ENCODE data around the gene DAPP1. TPM values are rescaled to one million over a fixed set of nuclear protein-coding genes. Genes with fewer than 3 reads are reported as not detected.

DAPP1 gene
- total RNA-seq, 1 experiment from 2014 or later: not detected

GRCh38 chr4:99863804-99864203 is 47.2 kb downstream of the DAPP1 start:
- ChIA-PET CTCF (no interaction called here), POLR2A (no interaction called here)
- H3K27me3 Mint-ChIP-seq (ENCODE audit: low read depth): no peaks in the 10 kb centered on the region
- peaks cover 10% of the 10 kb centered on the region for H3K4me1 Mint-ChIP-seq
- ATAC-seq: no peak
- no peaks in the 10 kb centered on the region for H3K36me3 Mint-ChIP-seq
- TF ChIP-seq FOXJ3 (CRISPR knock-in tag; IDR thresholded peaks at IDR 0.05; ENCODE audit: borderline replicate concordance): no peak
- TF ChIP-seq KAT7 (CRISPR knock-in tag; IDR thresholded peaks at IDR 0.05; ENCODE audit: borderline replicate concordance): no peak
- TF ChIP-seq ZNF232 (CRISPR knock-in tag; IDR thresholded peaks at IDR 0.05): no peak
- TF ChIP-seq TP53 (CRISPR knock-in tag; IDR thresholded peaks at IDR 0.05): no peak
- TF ChIP-seq ZNF317 (CRISPR knock-in tag; IDR thresholded peaks at IDR 0.05; ENCODE audit: borderline replicate concordance, low read depth): no peak
- TF ChIP-seq CTCF (IDR thresholded peaks at IDR 0.05): no peak
- TF ChIP-seq NR3C1 (CRISPR knock-in tag; conservative IDR thresholded peaks at IDR 0.05; ENCODE audit: low read depth): no peak
- TF ChIP-seq SOX15 (CRISPR knock-in tag; IDR thresholded peaks at IDR 0.05): no peak
- TF ChIP-seq ZSCAN18 (CRISPR knock-in tag; IDR thresholded peaks at IDR 0.05): no peak
- TF ChIP-seq ZNF121 (CRISPR knock-in tag; IDR thresholded peaks at IDR 0.05): no peak
- TF ChIP-seq NR1H2 (CRISPR knock-in tag; IDR thresholded peaks at IDR 0.05): no peak
- TF ChIP-seq HMGA2 (CRISPR knock-in tag; IDR thresholded peaks at IDR 0.05): no peak
- TF ChIP-seq, protein P1, sequence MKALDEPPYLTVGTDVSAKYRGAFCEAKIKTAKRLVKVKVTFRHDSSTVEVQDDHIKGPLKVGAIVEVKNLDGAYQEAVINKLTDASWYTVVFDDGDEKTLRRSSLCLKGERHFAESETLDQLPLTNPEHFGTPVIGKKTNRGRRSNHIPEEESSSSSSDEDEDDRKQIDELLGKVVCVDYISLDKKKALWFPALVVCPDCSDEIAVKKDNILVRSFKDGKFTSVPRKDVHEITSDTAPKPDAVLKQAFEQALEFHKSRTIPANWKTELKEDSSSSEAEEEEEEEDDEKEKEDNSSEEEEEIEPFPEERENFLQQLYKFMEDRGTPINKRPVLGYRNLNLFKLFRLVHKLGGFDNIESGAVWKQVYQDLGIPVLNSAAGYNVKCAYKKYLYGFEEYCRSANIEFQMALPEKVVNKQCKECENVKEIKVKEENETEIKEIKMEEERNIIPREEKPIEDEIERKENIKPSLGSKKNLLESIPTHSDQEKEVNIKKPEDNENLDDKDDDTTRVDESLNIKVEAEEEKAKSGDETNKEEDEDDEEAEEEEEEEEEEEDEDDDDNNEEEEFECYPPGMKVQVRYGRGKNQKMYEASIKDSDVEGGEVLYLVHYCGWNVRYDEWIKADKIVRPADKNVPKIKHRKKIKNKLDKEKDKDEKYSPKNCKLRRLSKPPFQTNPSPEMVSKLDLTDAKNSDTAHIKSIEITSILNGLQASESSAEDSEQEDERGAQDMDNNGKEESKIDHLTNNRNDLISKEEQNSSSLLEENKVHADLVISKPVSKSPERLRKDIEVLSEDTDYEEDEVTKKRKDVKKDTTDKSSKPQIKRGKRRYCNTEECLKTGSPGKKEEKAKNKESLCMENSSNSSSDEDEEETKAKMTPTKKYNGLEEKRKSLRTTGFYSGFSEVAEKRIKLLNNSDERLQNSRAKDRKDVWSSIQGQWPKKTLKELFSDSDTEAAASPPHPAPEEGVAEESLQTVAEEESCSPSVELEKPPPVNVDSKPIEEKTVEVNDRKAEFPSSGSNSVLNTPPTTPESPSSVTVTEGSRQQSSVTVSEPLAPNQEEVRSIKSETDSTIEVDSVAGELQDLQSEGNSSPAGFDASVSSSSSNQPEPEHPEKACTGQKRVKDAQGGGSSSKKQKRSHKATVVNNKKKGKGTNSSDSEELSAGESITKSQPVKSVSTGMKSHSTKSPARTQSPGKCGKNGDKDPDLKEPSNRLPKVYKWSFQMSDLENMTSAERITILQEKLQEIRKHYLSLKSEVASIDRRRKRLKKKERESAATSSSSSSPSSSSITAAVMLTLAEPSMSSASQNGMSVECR (CRISPR knock-in tag; IDR thresholded peaks at IDR 0.05; ENCODE audit: borderline replicate concordance): no peak
- H3K9me3 Mint-ChIP-seq: no peaks in the 10 kb centered on the region
- no peak overlapping the region for H3K4me3 Mint-ChIP-seq
- H3K27ac Mint-ChIP-seq: no peak overlapping the region
- no peak for DNase-seq (ENCODE audit: low spot score)

- peak overlapping the region; percentile 37; the same call in 1 of the 2 replicates for H3K27ac Mint-ChIP-seq
- no peak for DNase-seq (ENCODE audit: low spot score)
- H3K27me3 Mint-ChIP-seq (ENCODE audit: low read depth): no peaks in the 10 kb centered on the region; the same call in 1 of the 2 replicates
- peak; percentile 92 for ATAC-seq
- H3K4me3 Mint-ChIP-seq: no peak overlapping the region
- peaks cover 10% of the 10 kb centered on the region for H3K4me1 Mint-ChIP-seq
- H3K36me3 Mint-ChIP-seq: no peaks in the 10 kb centered on the region
- ChIA-PET CTCF (interaction anchor here (1.4 kb wide), 1 partner anchor 17 kb away, joined by 4 read pairs; no protein-coding TSS in a partner anchor), POLR2A (no interaction called here)
- H3K9me3 Mint-ChIP-seq: no peaks in the 10 kb centered on the region
- TF ChIP-seq AR (CRISPR knock-in tag; IDR thresholded peaks at IDR 0.05) (no peak), NFE2L1 (CRISPR knock-in tag; IDR thresholded peaks at IDR 0.05) (no peak), TCF7 (CRISPR knock-in tag; IDR thresholded peaks at IDR 0.05; ENCODE audit: low read depth) (no peak), ZNF416 (CRISPR knock-in tag; IDR thresholded peaks at IDR 0.05) (no peak)
- TF ChIP-seq, protein P2, sequence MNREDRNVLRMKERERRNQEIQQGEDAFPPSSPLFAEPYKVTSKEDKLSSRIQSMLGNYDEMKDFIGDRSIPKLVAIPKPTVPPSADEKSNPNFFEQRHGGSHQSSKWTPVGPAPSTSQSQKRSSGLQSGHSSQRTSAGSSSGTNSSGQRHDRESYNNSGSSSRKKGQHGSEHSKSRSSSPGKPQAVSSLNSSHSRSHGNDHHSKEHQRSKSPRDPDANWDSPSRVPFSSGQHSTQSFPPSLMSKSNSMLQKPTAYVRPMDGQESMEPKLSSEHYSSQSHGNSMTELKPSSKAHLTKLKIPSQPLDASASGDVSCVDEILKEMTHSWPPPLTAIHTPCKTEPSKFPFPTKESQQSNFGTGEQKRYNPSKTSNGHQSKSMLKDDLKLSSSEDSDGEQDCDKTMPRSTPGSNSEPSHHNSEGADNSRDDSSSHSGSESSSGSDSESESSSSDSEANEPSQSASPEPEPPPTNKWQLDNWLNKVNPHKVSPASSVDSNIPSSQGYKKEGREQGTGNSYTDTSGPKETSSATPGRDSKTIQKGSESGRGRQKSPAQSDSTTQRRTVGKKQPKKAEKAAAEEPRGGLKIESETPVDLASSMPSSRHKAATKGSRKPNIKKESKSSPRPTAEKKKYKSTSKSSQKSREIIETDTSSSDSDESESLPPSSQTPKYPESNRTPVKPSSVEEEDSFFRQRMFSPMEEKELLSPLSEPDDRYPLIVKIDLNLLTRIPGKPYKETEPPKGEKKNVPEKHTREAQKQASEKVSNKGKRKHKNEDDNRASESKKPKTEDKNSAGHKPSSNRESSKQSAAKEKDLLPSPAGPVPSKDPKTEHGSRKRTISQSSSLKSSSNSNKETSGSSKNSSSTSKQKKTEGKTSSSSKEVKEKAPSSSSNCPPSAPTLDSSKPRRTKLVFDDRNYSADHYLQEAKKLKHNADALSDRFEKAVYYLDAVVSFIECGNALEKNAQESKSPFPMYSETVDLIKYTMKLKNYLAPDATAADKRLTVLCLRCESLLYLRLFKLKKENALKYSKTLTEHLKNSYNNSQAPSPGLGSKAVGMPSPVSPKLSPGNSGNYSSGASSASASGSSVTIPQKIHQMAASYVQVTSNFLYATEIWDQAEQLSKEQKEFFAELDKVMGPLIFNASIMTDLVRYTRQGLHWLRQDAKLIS (CRISPR knock-in tag; IDR thresholded peaks at IDR 0.05; ENCODE audit: borderline replicate concordance): no peak
- TF ChIP-seq, protein P3, sequence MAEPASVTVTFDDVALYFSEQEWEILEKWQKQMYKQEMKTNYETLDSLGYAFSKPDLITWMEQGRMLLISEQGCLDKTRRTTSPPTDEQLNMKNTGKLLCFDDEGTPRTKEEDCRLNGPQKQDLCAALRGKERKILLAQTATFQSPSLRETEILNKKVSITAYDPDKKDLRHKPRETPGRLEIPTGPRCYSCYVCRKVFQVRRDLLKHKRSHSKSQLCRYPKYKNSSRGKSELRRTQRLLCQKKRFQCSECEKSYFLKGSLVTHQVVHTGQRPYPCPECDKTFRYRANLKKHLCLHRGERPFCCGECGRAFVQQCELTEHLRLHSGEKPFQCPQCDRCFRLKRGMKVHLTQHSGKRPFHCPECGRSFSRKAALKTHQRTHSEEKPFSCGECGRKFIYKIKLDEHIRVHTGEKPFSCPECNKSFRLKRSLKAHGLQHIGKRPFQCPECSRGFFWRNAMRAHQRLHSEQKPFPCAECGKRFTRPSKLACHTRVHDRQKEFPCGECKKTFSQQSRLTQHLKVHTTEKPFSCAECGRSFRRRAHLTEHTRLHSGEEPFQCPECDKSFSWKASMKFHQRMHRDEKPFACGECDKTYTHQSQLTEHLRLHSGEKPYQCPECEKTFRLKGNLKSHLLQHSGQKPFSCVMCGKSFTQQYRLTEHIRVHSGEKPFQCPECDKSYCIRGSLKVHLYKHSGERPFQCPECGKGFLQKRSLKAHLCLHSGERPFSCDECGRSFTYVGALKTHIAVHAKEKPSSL (CRISPR knock-in tag; conservative IDR thresholded peaks at IDR 0.05): no peak
Measured at GRCh38 chr4:99868126-99868596, 51.5 kb downstream of the DAPP1 start.
